NCI-H187 (cell line): ENCODE measurements around the gene TBX15.

Experiments used
- DNase-seq, 2 experiments: peaks; one replicate each; lab custom pipeline; 2025; lab: John Stamatoyannopoulos, UW

Gene TBX15

DNA sequence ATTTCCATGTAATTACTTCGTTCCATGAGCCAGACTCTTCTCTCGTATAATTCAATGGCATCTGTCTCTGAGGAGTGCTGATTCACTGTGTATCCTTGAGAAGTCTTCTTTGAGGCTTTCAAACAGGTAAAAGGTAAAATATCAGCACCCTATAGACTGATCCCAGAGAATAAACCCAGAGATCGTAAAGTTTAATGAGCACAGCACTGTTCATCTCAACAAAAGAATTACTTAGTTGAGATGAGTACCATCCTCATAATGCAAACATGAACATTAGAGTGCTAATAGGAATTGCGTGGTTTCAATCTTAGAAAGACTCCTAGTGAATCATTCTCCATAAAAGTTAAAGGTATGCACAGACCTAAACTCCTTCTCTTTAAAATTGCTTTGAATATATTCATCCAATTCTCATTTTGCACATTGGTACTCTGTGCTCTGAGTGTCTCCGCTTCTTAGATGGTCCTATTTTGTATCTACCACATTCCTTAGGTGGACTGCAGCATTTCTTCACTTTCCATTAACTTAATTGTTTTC, 97.2 kb downstream of the TBX15 start:
- DNase-seq = no peak

DNA sequence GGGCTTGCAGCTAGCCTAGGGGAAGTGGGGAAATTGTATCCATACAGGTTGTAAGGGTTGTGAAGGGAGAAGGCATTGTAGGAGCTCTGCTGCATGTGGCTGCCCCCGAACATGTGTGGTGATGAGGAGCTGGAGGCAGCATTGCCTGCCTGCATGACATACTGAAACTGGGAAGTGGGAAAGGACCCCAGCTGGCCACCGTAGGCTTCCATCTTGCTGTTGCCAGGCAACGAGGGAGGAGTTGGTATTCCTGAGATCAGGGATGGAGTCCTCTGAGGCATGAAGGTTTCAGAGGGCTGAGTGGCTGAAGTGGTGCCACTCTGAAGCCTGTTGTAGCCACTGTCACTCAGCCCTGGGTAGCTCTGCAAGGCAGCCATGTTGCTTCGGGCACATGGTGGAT, 103.2 kb downstream of the TBX15 start:
- no peak for DNase-seq

GRCh38 chr1:118881751-118882150, 106.4 kb downstream of the TBX15 start:
- DNase-seq = no peak

- DNase-seq = no peak
These were observed 109.5 kb downstream of the TBX15 start for GRCh38 chr1:118878661-118879060.

- DNase-seq = no peak
These were observed 110.3 kb downstream of the TBX15 start for GRCh38 chr1:118877668-118878396.

- no peak for DNase-seq
These were observed 116.5 kb downstream of the TBX15 start for GRCh38 chr1:118871582-118872171.

DNA sequence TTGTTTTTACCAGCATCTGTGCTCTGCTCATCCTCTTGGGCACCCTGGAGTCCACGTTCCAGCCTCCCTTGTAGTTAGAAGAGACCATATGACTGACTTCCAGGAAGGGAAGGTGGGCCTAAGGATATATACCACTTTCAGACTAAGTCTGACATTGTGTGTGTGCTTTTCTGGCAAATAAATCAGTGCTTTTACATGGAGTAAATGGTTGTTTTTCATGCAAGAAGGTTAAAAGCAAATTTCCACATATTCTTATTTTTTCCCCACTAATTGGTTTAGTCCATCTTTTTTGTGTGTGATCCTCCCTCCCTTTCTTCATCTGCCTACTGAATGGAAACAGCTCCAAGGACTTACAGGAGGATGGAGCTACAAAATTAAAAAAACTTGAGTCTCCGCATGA, 119.8 kb downstream of the TBX15 start:
- DNase-seq = no peak

GRCh38 chr1:118866330-118866729, 121.8 kb downstream of the TBX15 start:
- DNase-seq = no peak

- DNase-seq = no peak
These were observed 124.5 kb downstream of the TBX15 start for GRCh38 chr1:118863688-118864087.

DNA sequence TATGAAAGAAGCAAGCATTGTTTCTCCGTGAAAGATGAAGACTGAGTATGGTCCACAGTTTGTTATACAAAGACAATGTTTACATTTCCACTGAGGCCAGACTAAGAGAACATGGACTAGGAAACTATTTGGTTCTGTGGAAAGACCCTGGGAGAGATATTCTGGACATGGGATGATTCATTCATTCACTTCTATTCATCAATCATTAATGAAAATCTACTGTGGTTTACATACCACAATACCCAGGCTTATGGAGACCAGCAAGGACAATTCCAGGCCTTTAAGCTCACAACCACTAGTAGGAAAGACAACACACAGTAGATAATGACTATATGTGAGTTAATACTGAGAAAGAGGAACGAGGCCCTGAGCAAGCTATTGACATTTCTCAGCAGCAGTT, 125.4 kb downstream of the TBX15 start:
- no peak for DNase-seq

- DNase-seq = no peak
These were observed 126.9 kb downstream of the TBX15 start for GRCh38 chr1:118861216-118861615.

- no peak for DNase-seq
These were observed 128.1 kb downstream of the TBX15 start for GRCh38 chr1:118859999-118860398.

GRCh38 chr1:118846443-118846842, 141.7 kb downstream of the TBX15 start:
- no peak for DNase-seq

- DNase-seq = peak; percentile 41 to 53
These were observed 145.5 kb downstream of the TBX15 start for GRCh38 chr1:118842452-118843201.

DNA sequence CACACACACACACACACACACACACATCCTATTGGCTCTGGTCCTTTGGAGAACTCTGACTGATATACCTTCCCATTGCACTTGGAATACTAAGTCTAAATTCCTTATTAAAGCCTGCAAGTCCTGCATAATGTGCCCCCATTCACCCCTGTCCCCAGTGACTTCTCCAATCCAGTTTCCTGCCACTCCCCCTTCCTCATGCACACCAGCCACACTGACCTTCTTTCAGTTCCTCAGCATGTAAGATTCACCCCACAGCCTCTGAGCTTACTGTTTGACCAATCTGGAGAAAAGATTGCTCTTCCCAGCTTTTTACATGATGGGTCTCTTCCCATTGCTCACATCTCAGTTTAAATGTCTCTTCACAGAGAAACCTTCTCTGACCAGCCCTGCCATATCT, 146.6 kb downstream of the TBX15 start:
- DNase-seq = no peak
